Measurements from ENCODE around the gene CLCN3. TPM values are rescaled to one million over a fixed set of nuclear protein-coding genes. Genes with fewer than 3 reads are reported as not detected.

The CLCN3 gene
- total and polyA plus RNA-seq, 10 of the 15 experiments (the other 5 are each of a cell fraction or from before 2014, with no cell fraction given): 4.0 to 22.8 (median 11.8) TPM

DNA sequence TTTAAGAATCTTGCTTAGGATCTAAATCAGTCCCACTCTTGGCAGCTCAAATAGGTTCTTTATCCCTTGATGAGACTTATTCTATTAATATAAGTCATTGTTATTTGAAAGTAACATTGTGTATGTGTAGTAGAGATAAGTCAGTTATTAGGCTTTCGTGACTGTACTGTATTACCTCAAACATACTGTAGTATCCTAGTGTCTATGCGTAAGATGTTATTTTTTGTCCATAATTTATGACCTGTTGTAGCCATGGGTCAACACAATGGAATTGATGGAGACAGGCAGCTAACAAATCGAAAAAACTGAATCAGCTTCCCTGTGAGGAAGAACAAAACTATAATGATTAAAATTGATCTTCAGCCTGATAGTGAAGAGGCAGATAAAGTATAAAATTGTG is 41.8 kb downstream of the CLCN3 start:
- POLR2A ChIA-PET: interaction anchor here (1.4 to 4.0 kb wide), 2 partner anchors 41 to 652 kb away, joined by 3 to 26 read pairs; partner anchors contain the start of genes CBR4 and CLCN3
- RAD21 ChIA-PET (ENCODE audit: unreplicated experiment): interaction anchor here (1.0 to 4.9 kb wide), 5 partner anchors 13 to 50 kb away, joined by 3 to 35 read pairs (median 32); partner anchors contain the start of genes CLCN3 and NEK1
- SMC1A ChIA-PET (ENCODE audit: uncharacterized antibody, unreplicated experiment): interaction anchor here (0.6 to 4.3 kb wide), 8 partner anchors 10 to 180 kb away, joined by 3 to 29 read pairs (median 8); partner anchors contain the start of genes CLCN3 and NEK1
- Histone ChIP-seq H3K9me3 (replicated peaks; ENCODE audit: control insufficient read depth, insufficient read depth, low read length) (no peaks in the 10 kb centered on the region; the same call in 1 of the 3 replicates), H2AFZ (ENCODE audit: control insufficient read depth, low read depth, low read length) (no peak overlapping the region), H3K4me1 (ENCODE audit: control insufficient read depth, insufficient read depth, low read length) (peaks cover 3% of the 10 kb centered on the region), H3K27me3 (replicated peaks in 1 of 2; ENCODE audit: control insufficient read depth in 2 of 2, insufficient read depth in 2 of 2, low read length in 1 of 2) (no peaks in the 10 kb centered on the region), H3K36me3 (ENCODE audit: control insufficient read depth in 2 of 2, insufficient read depth in 2 of 2, low read length in 1 of 2) (0 out of 4 replicates have a peak, but pooled peaks cover 0 to 2% of the 10 kb centered on the region in 2 experiments), H3K9ac (ENCODE audit: control insufficient read depth, insufficient read depth, low read length) (no peak overlapping the region), H3K4me3 (no peak overlapping the region), H4K20me1 (ENCODE audit: control insufficient read depth, insufficient read depth) (no peaks in the 10 kb centered on the region), H3K27ac (ENCODE audit: control insufficient read depth, insufficient read depth) (no peak overlapping the region), H3K4me2 (ENCODE audit: control insufficient read depth, insufficient read depth) (no peak overlapping the region), H3K79me2 (ENCODE audit: control insufficient read depth, insufficient read depth, low read length) (peaks cover 26% of the 10 kb centered on the region)
- no peak for FAIRE-seq
- 76% methylated on average over 3 of the region's 3 CpGs for WGBS (ENCODE audit: insufficient coverage, insufficient replicate concordance, low lambda C conversion rate, missing lambda C conversion rate)
- no peak for DNase-seq (ENCODE audit: low read depth, low spot score)
- no TSS peak for BruUV-seq (replicated peaks)
- TF ChIP-seq KLF5 (IDR thresholded peaks at IDR 0.05; ENCODE audit: partially characterized antibody) (no peak), ZNF274 (IDR thresholded peaks at IDR 0.05; ENCODE audit: insufficient read depth, insufficient read length) (no peak), EP300 (IDR thresholded peaks at IDR 0.05; ENCODE audit: borderline replicate concordance in 1 of 2, control insufficient read depth in 1 of 2, low read depth in 2 of 2, low read length in 2 of 2) (no peak), NBN (IDR thresholded peaks at IDR 0.05) (no peak), RUNX3 (IDR thresholded peaks at IDR 0.05; ENCODE audit: low read length) (no peak), LARP7 (IDR thresholded peaks at IDR 0.05) (no peak)
- TF ChIP-seq, protein P1, sequence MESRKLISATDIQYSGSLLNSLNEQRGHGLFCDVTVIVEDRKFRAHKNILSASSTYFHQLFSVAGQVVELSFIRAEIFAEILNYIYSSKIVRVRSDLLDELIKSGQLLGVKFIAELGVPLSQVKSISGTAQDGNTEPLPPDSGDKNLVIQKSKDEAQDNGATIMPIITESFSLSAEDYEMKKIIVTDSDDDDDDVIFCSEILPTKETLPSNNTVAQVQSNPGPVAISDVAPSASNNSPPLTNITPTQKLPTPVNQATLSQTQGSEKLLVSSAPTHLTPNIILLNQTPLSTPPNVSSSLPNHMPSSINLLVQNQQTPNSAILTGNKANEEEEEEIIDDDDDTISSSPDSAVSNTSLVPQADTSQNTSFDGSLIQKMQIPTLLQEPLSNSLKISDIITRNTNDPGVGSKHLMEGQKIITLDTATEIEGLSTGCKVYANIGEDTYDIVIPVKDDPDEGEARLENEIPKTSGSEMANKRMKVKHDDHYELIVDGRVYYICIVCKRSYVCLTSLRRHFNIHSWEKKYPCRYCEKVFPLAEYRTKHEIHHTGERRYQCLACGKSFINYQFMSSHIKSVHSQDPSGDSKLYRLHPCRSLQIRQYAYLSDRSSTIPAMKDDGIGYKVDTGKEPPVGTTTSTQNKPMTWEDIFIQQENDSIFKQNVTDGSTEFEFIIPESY (IDR thresholded peaks at IDR 0.05): no peak
- TF ChIP-seq, protein P2, sequence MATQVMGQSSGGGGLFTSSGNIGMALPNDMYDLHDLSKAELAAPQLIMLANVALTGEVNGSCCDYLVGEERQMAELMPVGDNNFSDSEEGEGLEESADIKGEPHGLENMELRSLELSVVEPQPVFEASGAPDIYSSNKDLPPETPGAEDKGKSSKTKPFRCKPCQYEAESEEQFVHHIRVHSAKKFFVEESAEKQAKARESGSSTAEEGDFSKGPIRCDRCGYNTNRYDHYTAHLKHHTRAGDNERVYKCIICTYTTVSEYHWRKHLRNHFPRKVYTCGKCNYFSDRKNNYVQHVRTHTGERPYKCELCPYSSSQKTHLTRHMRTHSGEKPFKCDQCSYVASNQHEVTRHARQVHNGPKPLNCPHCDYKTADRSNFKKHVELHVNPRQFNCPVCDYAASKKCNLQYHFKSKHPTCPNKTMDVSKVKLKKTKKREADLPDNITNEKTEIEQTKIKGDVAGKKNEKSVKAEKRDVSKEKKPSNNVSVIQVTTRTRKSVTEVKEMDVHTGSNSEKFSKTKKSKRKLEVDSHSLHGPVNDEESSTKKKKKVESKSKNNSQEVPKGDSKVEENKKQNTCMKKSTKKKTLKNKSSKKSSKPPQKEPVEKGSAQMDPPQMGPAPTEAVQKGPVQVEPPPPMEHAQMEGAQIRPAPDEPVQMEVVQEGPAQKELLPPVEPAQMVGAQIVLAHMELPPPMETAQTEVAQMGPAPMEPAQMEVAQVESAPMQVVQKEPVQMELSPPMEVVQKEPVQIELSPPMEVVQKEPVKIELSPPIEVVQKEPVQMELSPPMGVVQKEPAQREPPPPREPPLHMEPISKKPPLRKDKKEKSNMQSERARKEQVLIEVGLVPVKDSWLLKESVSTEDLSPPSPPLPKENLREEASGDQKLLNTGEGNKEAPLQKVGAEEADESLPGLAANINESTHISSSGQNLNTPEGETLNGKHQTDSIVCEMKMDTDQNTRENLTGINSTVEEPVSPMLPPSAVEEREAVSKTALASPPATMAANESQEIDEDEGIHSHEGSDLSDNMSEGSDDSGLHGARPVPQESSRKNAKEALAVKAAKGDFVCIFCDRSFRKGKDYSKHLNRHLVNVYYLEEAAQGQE (IDR thresholded peaks at IDR 0.05; ENCODE audit: low read depth, low read length): no peak
- TF ChIP-seq, protein P3, sequence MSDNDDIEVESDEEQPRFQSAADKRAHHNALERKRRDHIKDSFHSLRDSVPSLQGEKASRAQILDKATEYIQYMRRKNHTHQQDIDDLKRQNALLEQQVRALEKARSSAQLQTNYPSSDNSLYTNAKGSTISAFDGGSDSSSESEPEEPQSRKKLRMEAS (IDR thresholded peaks at IDR 0.05; ENCODE audit: low read depth, low read length): no peak
- intact Hi-C loops (cut with micrococcal nuclease; ENCODE audit: unreplicated experiment): no loop called here
- in situ Hi-C loops (cut with MboI): no loop called here
- CTCF ChIA-PET: interaction anchor here (0.9 to 4.6 kb wide), 4 partner anchors 32 to 147 kb away, joined by 3 to 37 read pairs (median 6); partner anchors contain the start of genes CLCN3 and NEK1
- ATAC-seq: no peak
